Fibroblast of the conjunctiva (primary cell): ENCODE results near the gene FAM98C.
"Not testable (repeated sequence)": the region's sequence is repeated elsewhere in the genome, so short reads cannot be mapped to it uniquely, and the experiment has no call there.

Experiments used
- DNase-seq: peaks from one replicate; pipeline ENCODE4 v3.0.0-alpha.2; 2010; ENCODE audit warnings: low read depth

FAM98C gene

GRCh38 chr19:38427035-38427677 is 24.3 kb downstream of the FAM98C start:
- not testable (repeated sequence) for DNase-seq

GRCh38 chr19:38429055-38429810 is 26.3 kb downstream of the FAM98C start:
- DNase-seq: no peak

GRCh38 chr19:38429811-38430156 is 26.9 kb downstream of the FAM98C start:
- DNase-seq: no peak

GRCh38 chr19:38430931-38431330 is 28.0 kb downstream of the FAM98C start:
- DNase-seq: no peak

- no peak for DNase-seq
Measured at GRCh38 chr19:38433268-38433733, 30.4 kb downstream of the FAM98C start, which contains the start of gene RYR1. Gene RYR1, plus strand, starts transcription at chr19:38433691. Its CDS starts 139 bp downstream, at chr19:38433830.

GRCh38 chr19:38434549-38435051 is 31.7 kb downstream of the FAM98C start:
- no peak for DNase-seq

GRCh38 chr19:38437295-38437694 is 34.4 kb downstream of the FAM98C start:
- no peak for DNase-seq

- no peak for DNase-seq
Measured at GRCh38 chr19:38437917-38438316, 35.0 kb downstream of the FAM98C start.

- no peak for DNase-seq
Measured at GRCh38 chr19:38440592-38440991, 37.7 kb downstream of the FAM98C start.

- DNase-seq: no peak
Measured at GRCh38 chr19:38441657-38442348, 38.9 kb downstream of the FAM98C start.

GRCh38 chr19:38442736-38443135 is 39.8 kb downstream of the FAM98C start:
- DNase-seq: no peak

- DNase-seq: no peak
Measured at GRCh38 chr19:38443458-38443999, 40.6 kb downstream of the FAM98C start.

GRCh38 chr19:38444026-38444425 is 41.1 kb downstream of the FAM98C start:
- no peak for DNase-seq

- DNase-seq: no peak
Measured at GRCh38 chr19:38445362-38445761, 42.5 kb downstream of the FAM98C start.

- DNase-seq: no peak
Measured at GRCh38 chr19:38448225-38448624, 45.3 kb downstream of the FAM98C start.

- DNase-seq: no peak
Measured at GRCh38 chr19:38449518-38449917, 46.6 kb downstream of the FAM98C start.

- DNase-seq: no peak
Measured at GRCh38 chr19:38451036-38451435, 48.1 kb downstream of the FAM98C start.

GRCh38 chr19:38451629-38452028 is 48.7 kb downstream of the FAM98C start:
- DNase-seq: no peak

- no peak for DNase-seq
Measured at GRCh38 chr19:38452430-38453366, 49.8 kb downstream of the FAM98C start.

GRCh38 chr19:38453596-38453995 is 50.7 kb downstream of the FAM98C start:
- no peak for DNase-seq

GRCh38 chr19:38455031-38455430 is 52.1 kb downstream of the FAM98C start:
- DNase-seq: no peak
